GM12891 (cell line): ENCODE results near the gene FAM221A.
"Not testable (repeated sequence)": the region's sequence is repeated elsewhere in the genome, so short reads cannot be mapped to it uniquely, and the experiment has no call there.

Source experiments
- DNase-seq: peaks from one replicate; pipeline ENCODE4 v3.0.0; 2011; ENCODE audit warnings: low spot score; ENCODE audit not compliant: insufficient read length
- FAIRE-seq: peaks from 2 replicates; lab custom pipeline; 2011; peaks lifted over from hg19 to GRCh38; lab: Jason Lieb, UNC
- PAX5 ChIP-seq: IDR thresholded peaks from 2 replicates; pipeline ENCODE4 v1.6.1; 2011; ENCODE audit warnings: low read length, moderate library complexity, mild to moderate bottlenecking; ENCODE audit not compliant: insufficient read depth, severe bottlenecking
- POLR2A ChIP-seq: IDR thresholded peaks from 2 replicates; pipeline ENCODE4 v1.6.1; 2011; ENCODE audit warnings: low read depth, low read length, control low read depth
- POLR2AphosphoS5 ChIP-seq: IDR thresholded peaks from 2 replicates; pipeline ENCODE4 v1.6.1; 2011; ENCODE audit warnings: low read depth, low read length, control low read depth
- POU2F2 ChIP-seq: IDR thresholded peaks from 2 replicates; pipeline ENCODE4 v1.6.1; 2011; ENCODE audit warnings: low read depth, mild to moderate bottlenecking, control low read depth, low read length, moderate library complexity
- SPI1 ChIP-seq: IDR thresholded peaks from 2 replicates; pipeline ENCODE4 v1.6.1; 2011; ENCODE audit warnings: low read depth, low read length, control low read depth
- TAF1 ChIP-seq: IDR thresholded peaks from 2 replicates; pipeline ENCODE4 v1.6.1; 2011; ENCODE audit warnings: low read depth, low read length, control low read depth

FAM221A gene

DNA sequence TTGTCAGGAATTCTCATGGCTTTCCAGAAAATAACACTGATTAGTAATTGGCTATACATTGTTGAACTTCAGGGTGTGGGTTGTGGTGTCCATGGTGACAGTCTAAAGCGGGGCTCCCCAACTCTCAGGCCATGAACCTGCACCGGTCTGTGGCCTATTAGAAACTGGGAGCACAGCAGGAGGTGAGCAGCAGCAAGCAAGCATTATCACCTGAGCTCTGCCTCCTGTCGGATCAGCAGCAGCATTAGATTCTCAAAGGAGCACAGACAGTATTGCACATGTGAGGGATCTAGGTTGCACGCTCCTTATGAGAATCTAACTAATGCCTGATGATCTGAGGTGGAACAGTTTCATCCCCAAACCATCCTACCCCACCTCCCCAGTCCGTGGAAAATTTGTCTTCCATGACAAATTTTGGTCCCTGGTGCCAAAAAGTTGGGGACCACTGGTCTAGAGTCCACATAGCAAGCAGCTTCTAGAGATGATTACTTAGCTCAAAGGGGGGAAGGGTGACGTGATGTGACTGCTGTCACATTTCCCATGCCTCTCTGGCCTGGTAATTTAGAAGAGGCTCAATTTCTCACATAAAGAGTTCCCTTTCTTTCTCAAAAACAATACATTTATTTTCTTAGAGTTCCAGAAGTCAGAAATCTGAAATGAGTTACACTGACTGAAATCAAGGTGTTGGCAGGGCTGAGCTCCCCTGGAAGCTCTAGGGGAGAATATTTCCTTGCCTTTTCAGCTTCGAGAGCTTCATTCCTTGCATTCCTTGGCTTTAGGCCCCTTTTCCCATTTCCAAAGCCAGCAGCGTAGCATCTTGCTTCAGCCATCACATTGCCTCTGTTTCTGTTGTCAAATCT, 17.6 kb upstream of the FAM221A start:
- FAIRE-seq = no peak
- no peak for DNase-seq
- no peak for TF ChIP-seq POU2F2

DNA sequence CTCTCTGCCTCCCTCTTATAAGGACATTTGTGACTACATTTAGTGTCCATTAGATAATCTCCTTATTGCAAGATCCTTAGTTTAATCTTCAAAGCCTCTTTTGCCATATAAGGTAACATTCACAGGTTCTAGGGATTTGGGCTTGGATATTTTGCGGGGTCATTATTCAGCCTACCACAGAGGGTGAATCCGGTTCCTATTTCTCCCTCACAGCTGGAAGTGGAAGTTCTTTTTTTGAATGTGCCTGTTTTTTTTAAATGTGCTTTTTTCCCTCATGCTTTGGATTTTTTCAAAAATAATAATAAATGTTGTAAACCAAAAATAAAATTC, 17.1 kb upstream of the FAM221A start:
- TF ChIP-seq SPI1 = no peak
- no peak for TF ChIP-seq POU2F2
- TF ChIP-seq PAX5 = no peak
- TF ChIP-seq POLR2AphosphoS5 = no peak
- TF ChIP-seq POLR2A = no peak
- TF ChIP-seq TAF1 = no peak
- FAIRE-seq (no peak), DNase-seq (no peak)

DNA sequence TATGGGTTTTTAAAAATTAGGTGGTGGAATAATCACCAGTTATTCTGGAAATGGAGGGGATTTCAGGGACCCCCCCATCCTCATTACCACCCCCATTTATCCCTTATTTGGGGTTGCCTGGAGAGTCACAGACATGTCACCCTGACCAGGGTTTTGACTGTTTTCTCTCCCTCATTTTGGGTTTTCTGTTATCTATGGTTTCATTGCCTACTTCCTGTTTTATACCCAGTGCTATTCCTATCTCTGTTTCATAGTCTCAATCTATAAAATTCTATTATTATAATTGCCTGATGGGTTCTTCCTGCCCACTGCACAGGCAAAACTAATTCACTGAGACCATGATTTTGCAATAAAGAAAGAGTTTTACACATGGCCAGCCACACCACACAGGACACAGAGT, 15.9 kb upstream of the FAM221A start:
- FAIRE-seq (no peak), DNase-seq (no peak)
- TF ChIP-seq SPI1 = 0 out of 2 replicates have a peak, but pooled peaks have one; percentile 21
- TF ChIP-seq POLR2AphosphoS5 = no peak

DNA sequence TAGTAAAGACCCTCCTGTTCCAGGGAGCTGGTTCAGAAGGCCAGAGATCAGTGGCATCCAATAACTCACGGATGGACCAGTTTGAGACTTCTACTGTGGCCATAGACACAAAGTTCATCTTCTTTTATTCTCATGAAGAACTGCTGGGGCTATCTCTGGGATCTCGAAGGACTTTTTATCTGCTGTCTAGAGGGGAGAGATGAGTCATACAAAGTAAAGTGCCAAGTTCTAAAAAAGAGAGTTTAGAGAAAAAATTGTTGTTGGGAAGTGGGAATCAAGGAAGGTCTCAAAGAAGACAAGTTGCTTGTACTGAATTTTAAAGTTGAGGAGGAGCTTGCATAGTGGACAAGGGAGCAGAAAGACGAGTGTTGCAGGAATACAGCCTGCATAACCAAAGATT, 8.0 kb upstream of the FAM221A start:
- no peak for TF ChIP-seq TAF1
- no peak for TF ChIP-seq POU2F2
- no peak for TF ChIP-seq POLR2AphosphoS5
- TF ChIP-seq PAX5 = no peak
- TF ChIP-seq SPI1 = no peak
- no peak for TF ChIP-seq POLR2A
- DNase-seq (no peak), FAIRE-seq (no peak)

DNA sequence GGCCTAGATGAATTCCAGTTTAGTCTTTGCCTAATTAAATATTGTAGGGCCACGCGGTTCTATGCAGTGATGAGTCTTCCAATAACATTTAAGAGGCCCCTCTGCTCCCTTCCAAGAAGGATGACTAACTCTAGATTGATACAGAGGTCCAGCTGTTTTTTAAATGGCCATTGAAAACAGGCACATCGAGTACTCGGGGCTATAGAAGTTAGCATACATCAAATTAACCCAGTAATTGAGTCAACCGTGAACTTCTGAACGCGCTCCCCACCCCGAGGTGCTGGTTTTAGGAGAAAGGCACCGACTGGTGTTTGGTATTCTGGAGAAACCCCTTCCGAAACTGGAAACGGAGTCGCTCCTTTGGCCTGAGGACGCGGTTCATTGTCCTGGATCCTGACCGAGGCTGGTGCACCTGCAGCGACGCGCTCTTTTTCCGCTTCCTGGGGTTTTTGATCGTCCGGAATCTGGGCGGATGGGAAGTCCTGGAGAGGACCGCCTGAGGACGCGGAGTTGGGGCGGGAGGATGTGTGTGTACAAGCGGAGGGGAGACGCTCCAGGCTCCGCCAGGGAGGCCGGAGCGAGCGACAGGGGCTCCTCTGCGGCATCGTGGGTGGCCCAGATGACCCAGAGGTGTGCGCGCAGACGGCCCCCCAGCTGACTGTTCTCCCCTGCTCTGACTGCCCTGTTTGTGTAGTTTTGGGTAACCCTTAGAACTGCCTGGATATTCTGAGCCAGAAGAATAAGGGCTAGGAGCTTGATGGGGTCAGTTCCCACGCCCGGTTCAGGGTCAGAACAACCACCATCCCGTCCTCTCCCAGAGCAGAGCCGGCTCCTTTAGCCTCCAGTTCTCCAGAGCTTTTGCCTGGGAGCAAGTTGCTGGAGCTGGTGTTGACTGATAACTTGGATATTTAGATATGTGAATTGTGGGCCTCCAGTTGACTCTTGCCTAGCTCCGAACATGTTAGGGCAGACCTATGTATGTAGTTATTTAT, 711 bp downstream of the FAM221A start:
- FAIRE-seq (peak; percentile 52), DNase-seq (peak; percentile 21)
- TF ChIP-seq POU2F2 = no peak
- TF ChIP-seq POLR2A = no peak

DNA sequence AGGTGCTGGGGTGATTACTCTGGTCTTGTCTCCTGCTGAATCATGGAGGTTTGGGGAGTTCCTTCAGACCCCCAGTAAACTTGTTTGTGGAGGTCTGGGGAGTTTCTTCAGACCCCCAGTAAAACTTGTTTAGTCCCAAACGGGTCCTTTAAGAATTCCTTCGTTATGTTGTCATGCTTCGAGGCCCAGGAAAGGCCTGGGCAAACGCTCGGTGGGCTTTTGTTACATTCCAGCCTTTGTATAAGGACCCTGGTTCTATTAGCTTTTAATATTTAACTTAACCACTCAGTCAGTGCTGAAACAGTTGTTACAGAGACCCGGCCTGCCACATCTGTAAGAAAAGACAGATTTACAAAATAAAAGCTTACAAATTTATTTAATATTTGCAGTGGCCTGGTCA, 4.0 kb downstream of the FAM221A start:
- not testable (repeated sequence) for DNase-seq, FAIRE-seq

DNA sequence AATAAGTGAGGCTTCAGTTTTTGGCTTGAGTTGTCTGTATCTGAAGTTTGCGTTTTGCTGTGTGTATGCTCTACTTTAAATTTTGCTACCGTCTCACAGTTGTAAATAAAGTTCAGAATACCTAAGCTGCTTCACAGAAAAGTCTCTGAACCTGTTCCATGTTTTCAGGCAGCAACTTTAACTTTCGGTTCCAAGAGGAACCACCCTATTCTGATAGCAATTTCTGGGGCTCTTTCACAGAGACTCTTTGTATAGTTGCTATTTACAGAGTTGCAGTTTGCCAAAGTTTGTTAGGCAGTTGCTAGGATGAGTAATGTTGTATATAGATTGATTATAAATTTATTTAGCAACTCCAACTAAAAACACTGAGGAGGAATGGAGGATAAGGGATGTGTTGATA, 5.7 kb downstream of the FAM221A start:
- no peak for DNase-seq
- no peak for TF ChIP-seq POLR2A
- no peak for TF ChIP-seq TAF1

DNA sequence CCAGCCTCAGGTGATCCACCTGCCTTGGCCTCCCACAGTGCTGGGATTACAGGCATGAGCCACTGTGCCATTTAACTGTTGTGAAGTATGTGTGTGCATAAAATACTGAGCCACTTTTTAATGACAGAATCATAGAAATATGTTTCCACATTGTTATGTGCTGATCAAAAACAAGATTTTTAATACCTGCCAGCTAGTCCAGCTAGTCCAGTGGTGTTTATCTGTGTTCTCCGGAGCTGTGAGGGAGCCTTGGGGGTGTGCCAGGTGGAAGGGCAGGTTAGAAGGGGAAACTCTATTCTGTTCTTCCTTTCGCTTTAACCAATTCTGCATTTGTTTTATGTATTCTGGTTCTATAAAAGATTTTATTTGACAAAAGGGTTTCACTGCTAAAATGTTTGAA, 7.0 kb downstream of the FAM221A start:
- no peak for TF ChIP-seq TAF1
- TF ChIP-seq SPI1 = no peak
- no peak for TF ChIP-seq POLR2A
- TF ChIP-seq POLR2AphosphoS5 = no peak
- TF ChIP-seq POU2F2 = no peak
- TF ChIP-seq PAX5 = no peak
- DNase-seq (no peak), FAIRE-seq (no peak)

More for the DNA sequence above, 5.7 kb downstream of the FAM221A start:
- no peak for FAIRE-seq

DNA sequence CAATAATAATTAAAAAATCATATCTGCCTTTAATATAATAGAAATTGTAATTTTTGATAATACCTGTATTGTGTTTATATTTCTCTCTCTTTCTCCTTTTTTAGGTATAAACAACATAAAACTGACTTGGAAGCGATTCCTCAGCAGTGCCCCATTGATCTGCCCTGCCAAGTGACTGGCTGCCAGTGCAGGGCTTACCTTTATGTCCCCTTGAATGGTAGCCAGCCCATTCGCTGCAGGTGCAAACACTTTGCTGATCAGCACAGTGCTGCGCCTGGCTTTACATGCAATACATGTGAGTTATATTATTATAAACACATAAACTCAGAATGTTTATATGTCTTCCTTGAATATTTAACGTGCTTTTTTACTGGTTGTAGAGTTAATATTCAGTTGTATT, 9.2 kb downstream of the FAM221A start:
- no peak for FAIRE-seq
- no peak for TF ChIP-seq POLR2AphosphoS5
- no peak for TF ChIP-seq POU2F2
- no peak for TF ChIP-seq PAX5
- no peak for TF ChIP-seq SPI1
- no peak for TF ChIP-seq POLR2A
- TF ChIP-seq TAF1 = no peak
- DNase-seq = no peak

DNA sequence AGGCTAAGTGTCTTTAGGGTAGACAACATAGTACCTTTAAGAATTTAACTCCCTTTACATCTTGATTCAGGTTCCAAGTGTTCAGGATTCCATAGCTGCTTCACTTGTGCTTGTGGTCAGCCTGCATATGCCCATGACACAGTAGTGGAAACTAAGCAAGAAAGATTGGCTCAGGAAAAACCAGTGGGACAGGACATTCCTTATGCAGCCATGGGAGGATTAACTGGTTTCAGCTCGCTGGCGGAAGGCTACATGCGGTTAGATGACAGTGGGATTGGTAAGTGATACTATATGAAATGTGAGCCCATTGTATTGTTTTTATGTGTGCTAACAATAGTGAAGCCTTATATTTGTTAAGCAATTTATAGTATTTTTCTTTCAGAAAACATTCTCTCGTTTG, 11.3 kb downstream of the FAM221A start:
- no peak for TF ChIP-seq SPI1
- no peak for TF ChIP-seq PAX5
- no peak for TF ChIP-seq TAF1
- no peak for TF ChIP-seq POLR2A
- TF ChIP-seq POLR2AphosphoS5 = no peak
- no peak for TF ChIP-seq POU2F2
- no peak for FAIRE-seq
- DNase-seq = no peak

DNA sequence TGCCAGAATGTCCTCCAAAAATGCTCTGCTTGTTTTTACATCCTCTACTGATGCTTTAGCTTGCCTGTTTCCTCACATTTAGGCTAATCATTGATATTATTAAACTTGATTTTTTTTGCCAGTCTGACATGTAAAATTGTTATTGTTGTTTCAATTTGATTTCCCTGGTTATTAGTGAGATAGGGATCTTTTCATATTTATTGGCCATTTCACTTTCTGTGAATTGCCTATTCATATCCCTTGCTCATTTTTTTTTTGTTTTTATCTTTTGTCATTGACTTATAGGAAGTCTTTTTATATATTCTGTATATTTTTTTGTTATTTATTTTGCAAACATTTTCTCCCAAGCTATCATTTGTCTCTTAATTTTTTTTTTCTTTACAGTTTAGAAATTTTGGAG, 13.2 kb downstream of the FAM221A start:
- DNase-seq (no peak), FAIRE-seq (no peak)
- no peak for TF ChIP-seq POLR2AphosphoS5
- TF ChIP-seq PAX5 = no peak
- TF ChIP-seq SPI1 = no peak
- TF ChIP-seq TAF1 = no peak
- TF ChIP-seq POU2F2 = no peak
- no peak for TF ChIP-seq POLR2A
